Keratinocyte (primary cell): ENCODE data around the gene EIF3D. TPM values are rescaled to one million over a fixed set of nuclear protein-coding genes. Genes with fewer than 3 reads are reported as not detected.

Experiments used
- DNase-seq: peaks from one replicate; pipeline ENCODE4 v3.0.0-alpha.2; 2011; ENCODE audit warnings: low read depth, missing footprints, low spot score
- FAIRE-seq: peaks from 2 replicates; lab custom pipeline; 2011; peaks lifted over from hg19 to GRCh38; lab: Jason Lieb, UNC
- H2AFZ ChIP-seq: 2 replicates; pipeline ENCODE4 v1.6.0; 2012; ENCODE audit warnings: low read length, control low read depth, inconsistent platforms; ENCODE audit not compliant: control insufficient read depth
- H3K27ac ChIP-seq: 2 replicates; pipeline ENCODE4 v1.5.1; 2011; ENCODE audit warnings: low read length; ENCODE audit not compliant: control insufficient read depth, insufficient read depth
- H3K27me3 ChIP-seq: 3 replicates; pipeline ENCODE4 v1.6.0; 2011; ENCODE audit warnings: low read length; ENCODE audit not compliant: control insufficient read depth, insufficient read depth; ENCODE audit errors: extremely low read depth
- H3K36me3 ChIP-seq, 2 experiments: 2 replicates in 1 of 2; 3 replicates in 1 of 2; pipeline ENCODE4 v1.5.1; 2011; ENCODE audit warnings: low read length in 2 of 2, mild to moderate bottlenecking in 1 of 2; ENCODE audit not compliant: control insufficient read depth in 2 of 2, insufficient read depth in 2 of 2; ENCODE audit errors: extremely low read depth in 1 of 2
- H3K4me1 ChIP-seq: 3 replicates; pipeline ENCODE4 v1.5.1; 2011; ENCODE audit warnings: low read length; ENCODE audit not compliant: control insufficient read depth, insufficient read depth; ENCODE audit errors: extremely low read depth
- H3K4me2 ChIP-seq: 3 replicates; pipeline ENCODE4 v1.6.0; 2011; ENCODE audit warnings: low read depth, low read length; ENCODE audit not compliant: control insufficient read depth, insufficient read depth; ENCODE audit errors: extremely low read depth
- H3K4me3 ChIP-seq, 3 experiments: fragments of 200-600 bp in 1 of 3; sonication (generic) in 1 of 3; 2 replicates in 2 of 3; 3 replicates in 1 of 3; pipeline ENCODE4 v1.5.1; 2011 to 2016; ENCODE audit warnings: low read length in 3 of 3, mild to moderate bottlenecking in 3 of 3, control low read depth in 2 of 3, inconsistent platforms in 1 of 3, low read depth in 1 of 3, mixed read lengths in 1 of 3, mixed run types in 1 of 3, moderate library complexity in 1 of 3; ENCODE audit not compliant: control insufficient read depth in 2 of 3, insufficient read depth in 2 of 3; ENCODE audit errors: extremely low read depth in 1 of 3
- H3K79me2 ChIP-seq: 2 replicates; pipeline ENCODE4 v1.6.0; 2012; ENCODE audit warnings: low read length; ENCODE audit not compliant: control insufficient read depth, insufficient read depth
- H3K9ac ChIP-seq: 3 replicates; pipeline ENCODE4 v1.6.0; 2011; ENCODE audit warnings: low read length; ENCODE audit not compliant: control insufficient read depth, insufficient read depth; ENCODE audit errors: extremely low read depth
- H3K9me1 ChIP-seq: 3 replicates; pipeline ENCODE4 v1.6.0; 2011; ENCODE audit warnings: low read length; ENCODE audit not compliant: control insufficient read depth, insufficient read depth; ENCODE audit errors: extremely low read depth
- H3K9me3 ChIP-seq: 2 replicates; pipeline ENCODE4 v1.5.1; 2012; ENCODE audit warnings: low read depth, low read length; ENCODE audit not compliant: control insufficient read depth
- H4K20me1 ChIP-seq: 3 replicates; pipeline ENCODE4 v1.6.0; 2011; ENCODE audit warnings: low read length; ENCODE audit not compliant: control insufficient read depth, insufficient read depth; ENCODE audit errors: extremely low read depth
- CTCF ChIP-seq, 3 experiments: IDR thresholded peaks in 1 of 3; conservative IDR thresholded peaks in 1 of 3; optimal IDR thresholded peaks in 1 of 3; 2 replicates in 2 of 3; 3 replicates in 1 of 3; pipeline versions ENCODE3 to v1.5.1; 2011; ENCODE audit warnings: low read length in 3 of 3, mild to moderate bottlenecking in 3 of 3, moderate library complexity in 2 of 3, control low read depth in 1 of 3, inconsistent platforms in 1 of 3; ENCODE audit not compliant: insufficient read depth in 2 of 3; ENCODE audit errors: extremely low read depth in 1 of 3
- EZH2 ChIP-seq: IDR thresholded peaks from one replicate; pipeline ENCODE4 v1.6.1; 2012; ENCODE audit warnings: inconsistent platforms, mild to moderate bottlenecking, low read length, moderate library complexity
- dilution Hi-C: fragments of 300-500 bp; cut with MboI; formaldehyde crosslinking; loops from one replicate; pipeline ENCODE4 v1.7.0; 2020; ENCODE audit warnings: low sequenced_read_pairs; ENCODE audit not compliant: extremely low pct_ligation_motif_present
- polyA plus RNA-seq, 5 experiments: library from polyadenylated mRNA; depleted of rRNA in 3 of 5; stranded (reverse) in 3 of 5; stranded (forward) in 1 of 5; unstranded in 1 of 5; fragments of >200 nt; gene quantifications; 1 replicate in 1 of 5; 2 replicates in 3 of 5; 3 replicates in 1 of 5; pipeline versions ENCODE4 v1.2.1 to v1.2.3, GENCODE V29; 2011 to 2012; ENCODE audit warnings: missing spikeins in 2 of 5, low read depth in 1 of 5, low replicate concordance in 1 of 5

Gene EIF3D
- polyA plus RNA-seq, 1 donor (not counting 4 experiments of a cell fraction or from before 2014, with no cell fraction given), result 408 TPM

GRCh38 chr22:36512333-36512732, 16.6 kb downstream of the EIF3D start:
- dilution Hi-C loops, result no loop called here
- FAIRE-seq (no peak), DNase-seq (no peak)
- no peak for TF ChIP-seq CTCF (optimal IDR thresholded peaks at IDR 0.05 in 1 of 3, IDR thresholded peaks at IDR 0.05 in 1 of 3, conservative IDR thresholded peaks at IDR 0.05 in 1 of 3; ENCODE audit: extremely low read depth in 1 of 3, insufficient read depth in 2 of 3, low read length in 3 of 3)
- TF ChIP-seq EZH2, result no peak
- H3K79me2 ChIP-seq, result no peaks in the 10 kb centered on the region
- no peak overlapping the region for H3K27ac ChIP-seq
- no peaks in the 10 kb centered on the region for H3K4me1 ChIP-seq
- peaks cover 47 to 54% of the 10 kb centered on the region in 2 experiments for H3K36me3 ChIP-seq
- H4K20me1 ChIP-seq, result peaks cover 3% of the 10 kb centered on the region
- no peak overlapping the region for H3K9ac ChIP-seq
- no peaks in the 10 kb centered on the region for H3K27me3 ChIP-seq
- no peak overlapping the region for H2AFZ ChIP-seq
- H3K4me2 ChIP-seq, result no peak overlapping the region
- H3K9me3 ChIP-seq, result no peaks in the 10 kb centered on the region
- H3K9me1 ChIP-seq, result peaks cover 3% of the 10 kb centered on the region
- H3K4me3 ChIP-seq, result no peak overlapping the region

- Histone ChIP-seq H3K9ac (no peak overlapping the region), H3K4me1 (no peaks in the 10 kb centered on the region), H3K27me3 (no peaks in the 10 kb centered on the region), H3K79me2 (no peaks in the 10 kb centered on the region), H3K4me3 (no peak overlapping the region), H2AFZ (no peak overlapping the region), H4K20me1 (peaks cover 3% of the 10 kb centered on the region), H3K4me2 (no peak overlapping the region), H3K9me1 (peaks cover 3% of the 10 kb centered on the region), H3K27ac (no peak overlapping the region), H3K36me3 (peaks cover 38 to 43% of the 10 kb centered on the region in 2 experiments), H3K9me3 (no peaks in the 10 kb centered on the region)
- DNase-seq (no peak), FAIRE-seq (no peak)
- dilution Hi-C loops, result no loop called here
- peak; percentile 58 to 74 (median 73) for TF ChIP-seq CTCF (optimal IDR thresholded peaks at IDR 0.05 in 1 of 3, IDR thresholded peaks at IDR 0.05 in 1 of 3, conservative IDR thresholded peaks at IDR 0.05 in 1 of 3; ENCODE audit: extremely low read depth in 1 of 3, insufficient read depth in 2 of 3, low read length in 3 of 3)
- no peak for TF ChIP-seq EZH2
Measured at GRCh38 chr22:36510966-36511881, 17.7 kb downstream of the EIF3D start.
